Choroid plexus epithelial cell (primary cell): ENCODE measurements around the gene ATXN3.
A peak's percentile ranks its signal among the peaks of the same experiment; 100 is the strongest.

Experiments
- DNase-seq: peaks from one replicate; pipeline ENCODE4 v3.0.0-alpha.2; 2010; ENCODE audit warnings: low read depth
- H3K4me3 ChIP-seq: 2 replicates; pipeline ENCODE4 v1.5.1; 2011; ENCODE audit warnings: low read depth, mild to moderate bottlenecking, control low read depth, low read length, moderate library complexity
- TF ChIP-seq, protein P1 (sequence below): conservative IDR thresholded peaks from 2 replicates; pipeline ENCODE4 v1.5.1; 2011; ENCODE audit warnings: low read depth, mild to moderate bottlenecking, control low read depth, inconsistent platforms, low read length, moderate library complexity

The ATXN3 gene

GRCh38 chr14:92033433-92033832, 72.9 kb downstream of the ATXN3 start:
- no peak overlapping the region for H3K4me3 ChIP-seq
- TF ChIP-seq, protein P1, sequence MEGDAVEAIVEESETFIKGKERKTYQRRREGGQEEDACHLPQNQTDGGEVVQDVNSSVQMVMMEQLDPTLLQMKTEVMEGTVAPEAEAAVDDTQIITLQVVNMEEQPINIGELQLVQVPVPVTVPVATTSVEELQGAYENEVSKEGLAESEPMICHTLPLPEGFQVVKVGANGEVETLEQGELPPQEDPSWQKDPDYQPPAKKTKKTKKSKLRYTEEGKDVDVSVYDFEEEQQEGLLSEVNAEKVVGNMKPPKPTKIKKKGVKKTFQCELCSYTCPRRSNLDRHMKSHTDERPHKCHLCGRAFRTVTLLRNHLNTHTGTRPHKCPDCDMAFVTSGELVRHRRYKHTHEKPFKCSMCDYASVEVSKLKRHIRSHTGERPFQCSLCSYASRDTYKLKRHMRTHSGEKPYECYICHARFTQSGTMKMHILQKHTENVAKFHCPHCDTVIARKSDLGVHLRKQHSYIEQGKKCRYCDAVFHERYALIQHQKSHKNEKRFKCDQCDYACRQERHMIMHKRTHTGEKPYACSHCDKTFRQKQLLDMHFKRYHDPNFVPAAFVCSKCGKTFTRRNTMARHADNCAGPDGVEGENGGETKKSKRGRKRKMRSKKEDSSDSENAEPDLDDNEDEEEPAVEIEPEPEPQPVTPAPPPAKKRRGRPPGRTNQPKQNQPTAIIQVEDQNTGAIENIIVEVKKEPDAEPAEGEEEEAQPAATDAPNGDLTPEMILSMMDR, result no peak

DNA sequence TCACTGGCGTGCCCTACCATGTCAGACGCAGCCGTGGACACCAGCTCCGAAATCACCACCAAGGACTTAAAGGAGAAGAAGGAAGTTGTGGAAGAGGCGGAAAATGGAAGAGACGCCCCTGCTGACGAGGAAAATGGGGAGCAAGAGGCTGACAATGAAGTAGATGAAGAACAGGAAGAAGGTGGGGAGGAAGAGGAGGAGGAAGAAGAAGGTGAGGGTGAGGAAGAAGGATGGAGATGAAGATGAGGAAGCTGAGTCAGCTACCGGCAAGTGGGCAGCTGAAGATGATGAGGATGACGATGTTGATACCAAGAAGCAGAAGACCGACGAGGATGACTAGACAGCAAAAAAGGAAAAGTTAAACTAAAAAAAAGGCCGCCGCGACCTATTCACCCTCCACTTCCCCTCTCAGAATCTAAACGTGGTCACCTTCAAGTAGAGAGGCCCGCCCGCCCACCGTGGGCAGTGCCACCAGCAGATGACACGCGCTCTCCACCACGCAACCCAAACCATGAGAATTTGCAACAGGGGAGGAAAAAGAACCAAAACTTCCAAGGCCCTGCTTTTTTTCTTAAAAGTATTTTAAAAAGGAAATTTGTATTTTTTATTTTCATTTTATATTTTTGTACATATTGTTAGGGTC, 79.7 kb downstream of the ATXN3 start:
- no peak for DNase-seq
- TF ChIP-seq, protein P1, result no peak
- H3K4me3 ChIP-seq, result no peak overlapping the region

More at GRCh38 chr14:92033433-92033832, 72.9 kb downstream of the ATXN3 start:
- DNase-seq, result no peak

DNA sequence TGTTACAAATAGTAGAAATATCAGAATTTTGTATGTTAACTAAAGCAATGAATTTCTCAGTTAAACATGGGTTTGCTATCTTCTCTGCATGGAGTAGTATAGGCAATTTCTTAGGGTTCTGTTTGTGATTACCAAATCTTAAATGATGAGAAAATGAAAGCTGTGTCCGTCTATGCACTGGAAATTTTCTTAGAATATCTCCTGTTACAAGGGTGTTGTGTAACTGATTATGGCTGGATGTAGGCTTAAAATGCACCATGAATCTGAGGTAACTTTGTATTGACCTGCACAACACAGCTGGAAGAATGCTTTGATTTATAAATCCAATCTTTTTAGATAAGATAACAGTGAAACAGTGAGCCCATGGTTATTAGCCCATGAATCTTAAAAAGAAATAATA, 84.3 kb downstream of the ATXN3 start:
- TF ChIP-seq, protein P1, result no peak
- DNase-seq, result peak; percentile 48
- H3K4me3 ChIP-seq, result no peak overlapping the region

DNA sequence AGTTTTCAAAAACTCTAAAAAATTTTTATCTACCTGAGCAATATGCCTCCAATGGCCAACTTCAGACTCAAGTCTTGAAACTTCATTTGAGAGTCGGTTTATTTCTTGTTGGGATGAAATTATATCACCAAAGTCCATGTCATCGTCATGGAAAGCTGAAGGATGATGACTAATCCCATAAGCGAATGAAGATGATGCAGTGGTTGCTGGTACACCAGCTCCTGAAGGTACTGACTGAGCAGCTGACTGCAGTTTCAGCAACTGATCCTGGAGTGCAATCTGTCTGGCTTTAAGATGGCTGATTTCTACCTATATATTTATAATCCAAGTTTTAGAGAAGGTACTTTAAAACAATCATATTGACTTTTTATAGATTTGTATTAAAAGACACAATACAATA, 84.9 kb downstream of the ATXN3 start:
- DNase-seq, result peak; percentile 28
- TF ChIP-seq, protein P1, result no peak
- no peak overlapping the region for H3K4me3 ChIP-seq

DNA sequence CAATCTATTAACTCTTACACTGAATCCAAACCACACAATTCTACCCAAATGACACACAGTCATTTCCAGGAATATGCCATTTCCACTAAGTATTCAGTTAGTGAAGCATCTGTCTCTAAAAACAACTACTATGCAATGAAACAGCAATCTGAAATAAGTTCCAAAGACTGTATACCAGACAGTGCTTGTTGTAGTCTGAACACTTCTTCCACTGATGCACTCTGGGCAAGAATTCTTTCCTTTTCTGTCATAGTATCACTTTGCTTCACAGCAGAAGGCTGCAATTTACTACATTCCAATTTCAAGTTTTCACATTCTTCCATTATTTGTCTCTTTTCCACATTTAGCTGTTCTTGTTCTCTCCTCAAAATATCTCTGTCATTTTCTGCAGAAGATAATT, 92.3 kb downstream of the ATXN3 start:
- TF ChIP-seq, protein P1, result no peak
- no peak for DNase-seq
- no peak overlapping the region for H3K4me3 ChIP-seq

GRCh38 chr14:92012121-92012748, 94.1 kb downstream of the ATXN3 start:
- DNase-seq, result no peak
- no peak overlapping the region for H3K4me3 ChIP-seq
- TF ChIP-seq, protein P1, result no peak

DNA sequence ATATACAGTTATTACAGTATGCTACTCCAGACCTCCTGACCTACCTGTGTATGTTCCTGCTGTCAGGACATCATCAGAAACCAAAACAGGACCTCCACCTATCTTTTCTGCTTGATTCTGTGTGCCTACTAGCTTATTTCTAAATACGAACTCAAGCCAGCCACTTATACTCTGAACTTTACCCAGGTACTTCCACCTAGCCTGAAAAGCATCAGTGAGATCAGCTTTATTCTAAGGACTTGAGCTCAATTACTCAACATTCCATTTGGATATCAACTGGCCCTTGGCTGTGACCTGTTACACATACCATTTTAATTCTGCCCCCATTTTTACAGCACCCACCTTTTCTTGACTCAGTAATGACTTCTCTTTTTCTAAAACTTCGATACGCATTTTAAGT, 95.7 kb downstream of the ATXN3 start:
- TF ChIP-seq, protein P1, result no peak
- no peak overlapping the region for H3K4me3 ChIP-seq
- DNase-seq, result no peak
